Sigmoid colon (tissue), 4 donors: ENCODE data around the gene ZSCAN21.

Source experiments
- POLR2A ChIP-seq, 2 donors: fragments of 450-650 bp; IDR thresholded peaks; one replicate each; pipeline ENCODE4 v1.6.1; 2016; ENCODE audit warnings: antibody characterized with exemption in 2 of 2, mild to moderate bottlenecking in 2 of 2, moderate library complexity in 2 of 2
- POLR2AphosphoS5 ChIP-seq, 4 donors: sonication (generic); formaldehyde crosslinking; IDR thresholded peaks; one replicate each; pipeline ENCODE4 v1.6.1; 2017; ENCODE audit warnings: antibody characterized with exemption in 4 of 4
- TF ChIP-seq, protein P1 (sequence below), 4 experiments: fragments of 450-650 bp in 3 of 4; fragments of 200-600 bp in 1 of 4; IDR thresholded peaks; one replicate each; pipeline ENCODE4 v1.5.1; 2016 to 2019; ENCODE audit warnings: antibody characterized with exemption in 4 of 4, mild to moderate bottlenecking in 3 of 4, moderate library complexity in 2 of 4

- no peak for TF ChIP-seq POLR2AphosphoS5 (IDR thresholded peaks at IDR 0.05)
- TF ChIP-seq, protein P1, sequence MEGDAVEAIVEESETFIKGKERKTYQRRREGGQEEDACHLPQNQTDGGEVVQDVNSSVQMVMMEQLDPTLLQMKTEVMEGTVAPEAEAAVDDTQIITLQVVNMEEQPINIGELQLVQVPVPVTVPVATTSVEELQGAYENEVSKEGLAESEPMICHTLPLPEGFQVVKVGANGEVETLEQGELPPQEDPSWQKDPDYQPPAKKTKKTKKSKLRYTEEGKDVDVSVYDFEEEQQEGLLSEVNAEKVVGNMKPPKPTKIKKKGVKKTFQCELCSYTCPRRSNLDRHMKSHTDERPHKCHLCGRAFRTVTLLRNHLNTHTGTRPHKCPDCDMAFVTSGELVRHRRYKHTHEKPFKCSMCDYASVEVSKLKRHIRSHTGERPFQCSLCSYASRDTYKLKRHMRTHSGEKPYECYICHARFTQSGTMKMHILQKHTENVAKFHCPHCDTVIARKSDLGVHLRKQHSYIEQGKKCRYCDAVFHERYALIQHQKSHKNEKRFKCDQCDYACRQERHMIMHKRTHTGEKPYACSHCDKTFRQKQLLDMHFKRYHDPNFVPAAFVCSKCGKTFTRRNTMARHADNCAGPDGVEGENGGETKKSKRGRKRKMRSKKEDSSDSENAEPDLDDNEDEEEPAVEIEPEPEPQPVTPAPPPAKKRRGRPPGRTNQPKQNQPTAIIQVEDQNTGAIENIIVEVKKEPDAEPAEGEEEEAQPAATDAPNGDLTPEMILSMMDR (IDR thresholded peaks at IDR 0.05): no peak
- TF ChIP-seq POLR2A (IDR thresholded peaks at IDR 0.05): no peak
Measured at GRCh38 chr7:100038326-100038725, 11.2 kb upstream of the ZSCAN21 start.
